CD4-positive, alpha-beta T cell treated with Interleukin-12 subunit alpha and Interleukin-12 subunit beta, for 1 hour (primary cell): Measurements from ENCODE around the gene SELENON.

Experiments
- DNase-seq: peaks from one replicate; pipeline ENCODE4 v3.0.0-alpha.2; 2020

The SELENON gene

DNA sequence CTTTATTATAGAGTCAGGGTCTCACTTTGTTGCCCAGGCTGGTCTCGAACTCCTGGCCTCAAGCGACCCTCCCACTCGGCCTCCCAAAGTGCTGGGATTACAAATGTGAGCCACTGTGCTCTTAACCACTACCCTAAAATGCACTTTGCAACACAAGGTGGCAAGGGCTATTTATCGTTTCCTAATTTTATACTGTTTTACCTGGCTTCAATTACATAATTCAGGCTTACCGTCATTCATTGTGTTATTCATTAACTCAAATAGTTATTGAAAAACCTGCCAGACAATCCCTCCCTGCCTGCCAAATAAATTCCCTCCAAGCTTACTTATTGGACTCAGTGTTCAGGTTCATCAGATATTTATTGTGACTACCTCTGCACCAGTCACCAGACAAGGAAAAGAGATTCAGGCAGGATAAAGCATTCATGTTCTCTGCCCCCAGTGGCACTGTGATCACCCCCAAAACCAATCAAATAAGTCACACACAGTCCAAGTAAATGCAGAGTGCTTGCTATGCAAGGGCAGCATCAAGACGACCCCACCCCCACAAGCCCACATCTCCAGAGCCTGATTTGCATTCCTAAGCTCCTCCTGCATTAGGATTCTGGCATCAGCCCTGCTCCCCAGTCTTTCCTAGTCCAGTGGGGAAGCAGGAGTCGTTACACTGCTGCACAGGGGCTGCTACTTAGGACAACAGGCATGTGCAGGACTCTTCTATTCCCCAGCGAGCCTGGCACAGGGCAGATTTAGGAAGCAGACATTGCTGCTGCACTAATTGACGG is 67.4 kb downstream of the SELENON start:
- DNase-seq = no peak
